Esophagus muscularis mucosa (tissue), 3 donors: Measurements from ENCODE around the gene ZNF582.

Experiments
- CTCF ChIP-seq, 3 experiments: fragments of 200-600 bp in 2 of 3; fragments of 450-650 bp in 1 of 3; sonication (generic) in 2 of 3; IDR thresholded peaks; one replicate each; pipeline ENCODE4 v1.5.1; 2017 to 2019; ENCODE audit warnings: antibody characterized with exemption in 3 of 3, mild to moderate bottlenecking in 2 of 3, moderate library complexity in 1 of 3
- POLR2A ChIP-seq: fragments of 450-650 bp; IDR thresholded peaks from one replicate; pipeline ENCODE4 v1.6.1; 2017; ENCODE audit warnings: antibody characterized with exemption, moderate library complexity, mild to moderate bottlenecking, low read depth
- POLR2AphosphoS5 ChIP-seq, 2 donors: sonication (generic); formaldehyde crosslinking; IDR thresholded peaks; one replicate each; pipeline ENCODE4 v1.6.1; 2017; ENCODE audit warnings: antibody characterized with exemption in 2 of 2

- TF ChIP-seq POLR2A, result no peak
- no peak for TF ChIP-seq CTCF (IDR thresholded peaks at IDR 0.05)
- no peak for TF ChIP-seq POLR2AphosphoS5 (IDR thresholded peaks at IDR 0.05)
These were observed 9.3 kb downstream of the ZNF582 start for GRCh38 chr19:56383826-56384605.
